VCaP (cell line): ENCODE measurements around the gene GJD4.

Experiments used
- H3K27ac ChIP-seq: fragments of 450-650 bp; 2 replicates; pipeline ENCODE4 v1.5.1; 2017
- TF ChIP-seq, protein P1 (sequence below): fragments of 450-650 bp; conservative IDR thresholded peaks from 2 replicates; pipeline ENCODE4 v1.5.1; 2017; ENCODE audit warnings: mild to moderate bottlenecking, moderate library complexity

The GJD4 gene

DNA sequence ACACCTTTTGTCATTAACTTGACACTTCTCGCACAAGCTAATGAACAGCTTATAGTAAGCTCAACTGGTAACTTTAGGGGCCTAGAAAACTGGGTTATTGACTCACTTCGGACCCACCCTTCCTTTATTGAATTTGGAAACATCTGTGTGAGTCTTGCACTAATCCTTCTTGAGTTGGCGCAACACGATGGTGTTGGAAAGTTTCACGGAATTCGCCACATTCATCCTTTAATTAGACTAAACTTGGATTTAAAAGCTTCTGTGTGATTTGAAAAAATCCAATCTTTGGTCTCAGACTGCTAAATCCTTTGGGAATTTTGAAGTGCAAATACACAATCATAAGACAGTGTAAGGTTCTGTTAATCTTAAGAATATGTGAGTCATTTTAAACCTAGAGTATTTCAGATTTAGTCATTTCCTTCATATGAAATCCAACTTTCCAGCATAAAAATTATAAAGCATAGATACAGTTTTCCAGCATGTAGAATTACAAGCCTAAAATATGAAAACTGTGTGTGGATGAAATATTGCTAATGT is 21.9 kb downstream of the GJD4 start:
- TF ChIP-seq, protein P1, sequence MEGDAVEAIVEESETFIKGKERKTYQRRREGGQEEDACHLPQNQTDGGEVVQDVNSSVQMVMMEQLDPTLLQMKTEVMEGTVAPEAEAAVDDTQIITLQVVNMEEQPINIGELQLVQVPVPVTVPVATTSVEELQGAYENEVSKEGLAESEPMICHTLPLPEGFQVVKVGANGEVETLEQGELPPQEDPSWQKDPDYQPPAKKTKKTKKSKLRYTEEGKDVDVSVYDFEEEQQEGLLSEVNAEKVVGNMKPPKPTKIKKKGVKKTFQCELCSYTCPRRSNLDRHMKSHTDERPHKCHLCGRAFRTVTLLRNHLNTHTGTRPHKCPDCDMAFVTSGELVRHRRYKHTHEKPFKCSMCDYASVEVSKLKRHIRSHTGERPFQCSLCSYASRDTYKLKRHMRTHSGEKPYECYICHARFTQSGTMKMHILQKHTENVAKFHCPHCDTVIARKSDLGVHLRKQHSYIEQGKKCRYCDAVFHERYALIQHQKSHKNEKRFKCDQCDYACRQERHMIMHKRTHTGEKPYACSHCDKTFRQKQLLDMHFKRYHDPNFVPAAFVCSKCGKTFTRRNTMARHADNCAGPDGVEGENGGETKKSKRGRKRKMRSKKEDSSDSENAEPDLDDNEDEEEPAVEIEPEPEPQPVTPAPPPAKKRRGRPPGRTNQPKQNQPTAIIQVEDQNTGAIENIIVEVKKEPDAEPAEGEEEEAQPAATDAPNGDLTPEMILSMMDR: no peak
- H3K27ac ChIP-seq: no peak overlapping the region

DNA sequence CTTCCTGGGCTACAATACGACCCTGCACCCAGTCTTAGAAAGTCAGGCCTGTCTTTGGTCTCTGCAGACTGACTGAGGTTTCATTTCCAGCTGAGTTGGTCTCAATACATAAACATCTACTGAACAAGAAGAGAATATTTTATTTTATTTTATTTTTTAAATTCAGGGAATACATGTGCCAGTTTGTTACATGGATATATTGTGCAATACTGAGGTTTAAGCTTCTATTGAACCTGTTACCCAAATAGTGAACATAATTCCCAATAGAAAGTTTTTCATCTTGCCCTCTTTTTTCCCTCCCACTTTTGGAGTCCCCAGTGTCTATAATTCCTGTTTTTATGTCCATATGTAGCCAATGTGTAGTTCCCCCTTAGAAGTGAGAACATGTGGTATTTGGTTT is 26.3 kb downstream of the GJD4 start:
- no peak overlapping the region for H3K27ac ChIP-seq
- TF ChIP-seq, protein P1: no peak

DNA sequence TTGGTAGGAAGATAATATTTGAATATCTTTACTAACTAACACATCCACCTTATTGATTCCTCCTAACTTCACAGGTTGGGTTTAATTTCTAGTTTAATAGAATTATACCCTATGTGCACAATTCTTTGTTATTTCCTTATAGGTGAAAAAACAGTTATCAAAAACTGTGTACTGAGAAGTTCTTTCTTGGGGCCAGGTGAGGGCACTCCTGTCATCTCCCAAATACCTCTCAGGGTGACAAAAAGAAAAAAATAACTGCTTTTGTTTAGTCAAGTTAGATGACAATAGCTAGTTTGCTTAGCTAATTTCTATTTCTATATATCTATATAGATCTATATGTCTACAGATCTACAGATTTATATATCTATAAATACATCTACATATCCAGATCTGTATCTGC is 26.9 kb downstream of the GJD4 start:
- TF ChIP-seq, protein P1: peak; percentile 67
- H3K27ac ChIP-seq: no peak overlapping the region

DNA sequence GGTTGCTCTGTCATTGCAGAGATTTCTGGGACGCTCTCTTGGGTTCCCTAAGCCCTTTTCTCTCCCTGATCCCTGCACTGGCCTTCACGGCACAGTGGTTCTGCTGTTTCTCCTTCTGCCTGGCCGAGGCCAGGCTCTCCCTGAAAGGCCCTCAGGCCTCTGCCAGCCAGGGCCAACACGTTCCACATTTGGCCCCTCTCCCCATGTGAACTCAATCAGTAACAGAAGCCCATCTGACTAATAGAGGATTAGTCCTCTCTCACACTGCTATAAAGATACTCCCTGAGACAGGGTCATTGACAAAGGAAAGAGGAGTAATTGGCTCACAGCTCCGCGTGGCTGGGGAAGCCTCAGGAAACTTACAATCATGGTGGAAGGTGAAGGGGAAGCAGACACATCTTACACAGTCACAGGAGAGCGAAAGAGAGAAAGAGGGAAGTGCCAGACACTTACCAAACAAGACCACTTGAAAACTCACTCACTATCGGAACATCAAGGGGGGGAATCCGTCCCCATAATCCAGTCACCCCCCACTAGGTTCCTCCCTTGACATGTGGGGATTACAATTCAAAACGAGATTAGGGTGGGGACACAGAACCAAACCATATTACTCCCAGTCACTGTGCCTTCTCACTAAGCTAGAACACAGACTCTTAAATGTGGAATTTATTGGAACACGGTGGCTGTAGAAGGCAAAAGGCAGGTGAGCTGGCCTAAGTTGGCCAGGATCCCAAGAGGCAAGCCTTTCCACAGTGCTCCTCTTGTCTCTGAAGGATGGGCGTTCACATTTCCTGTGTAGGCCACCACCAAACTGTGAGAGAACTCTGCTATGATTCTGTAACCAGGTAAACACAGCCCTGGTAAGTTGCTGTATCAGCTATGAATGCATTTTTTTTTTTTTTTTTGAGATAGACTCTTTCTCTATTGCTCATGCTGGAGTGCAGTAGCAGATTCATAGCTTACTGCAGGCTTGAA is 28.2 kb downstream of the GJD4 start:
- peak overlapping the region; percentile 31 for H3K27ac ChIP-seq
- TF ChIP-seq, protein P1: no peak

DNA sequence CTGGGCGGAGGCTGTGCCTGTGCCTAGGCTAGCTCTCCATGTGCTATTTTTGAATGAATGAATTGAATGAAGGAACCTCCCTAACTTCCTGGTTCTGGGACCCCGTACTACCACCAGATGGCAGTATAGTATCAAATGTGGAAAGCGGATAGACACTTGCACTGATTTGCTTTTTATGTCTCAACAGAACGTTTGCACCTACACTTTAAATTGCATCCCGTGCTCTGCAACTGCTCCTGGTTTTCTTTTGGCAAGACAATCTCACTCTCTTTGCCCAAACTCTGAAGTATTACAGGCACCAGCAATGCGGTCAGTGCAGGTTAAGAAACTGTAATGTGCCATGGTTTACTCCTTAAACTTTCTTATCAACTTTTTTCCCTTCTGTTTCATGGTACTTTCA is 30.4 kb downstream of the GJD4 start:
- H3K27ac ChIP-seq: no peak overlapping the region
- TF ChIP-seq, protein P1: peak; percentile 86

DNA sequence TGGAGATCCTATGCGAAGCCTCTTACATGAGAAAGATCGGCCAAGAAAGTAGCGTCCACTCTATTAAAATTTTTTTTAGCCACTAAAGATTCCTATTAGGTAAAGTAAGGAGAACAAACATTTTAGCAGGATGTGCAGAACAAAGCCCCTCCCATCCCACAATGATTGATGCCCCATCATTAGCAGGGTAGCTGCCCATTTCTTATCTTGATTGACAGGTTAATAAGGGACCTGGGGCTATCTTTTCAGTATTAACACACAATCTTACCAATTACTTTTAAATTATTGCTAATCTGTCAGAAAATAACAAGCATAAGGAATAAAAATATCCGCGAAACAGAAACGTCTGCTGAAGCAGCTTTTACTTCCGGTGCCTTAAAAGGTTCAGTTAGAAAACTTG is 31.8 kb downstream of the GJD4 start:
- TF ChIP-seq, protein P1: no peak
- H3K27ac ChIP-seq: no peak overlapping the region

DNA sequence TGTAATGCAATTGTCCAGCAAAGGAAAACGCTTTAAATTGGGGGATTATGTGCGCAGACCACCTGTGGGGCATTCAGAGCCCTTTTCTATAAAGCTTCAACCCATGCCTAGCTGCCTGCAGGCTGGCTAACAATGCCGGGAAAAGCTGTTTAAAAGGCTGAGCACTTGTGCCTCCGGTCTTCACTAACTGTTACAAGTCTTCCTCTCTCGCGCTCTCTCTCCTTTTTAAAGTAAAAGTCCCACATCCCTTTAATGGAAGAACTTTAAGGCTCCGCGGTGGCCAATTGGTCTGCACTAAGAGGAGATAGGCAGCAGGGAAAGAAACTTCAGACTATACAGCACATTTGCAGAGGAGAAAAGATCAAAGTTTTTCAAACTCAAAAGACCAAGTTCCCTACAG is 32.3 kb downstream of the GJD4 start:
- TF ChIP-seq, protein P1: no peak
- H3K27ac ChIP-seq: no peak overlapping the region
